Eye (tissue), 1 donor: ENCODE data around the gene CARMIL1.

ENCODE experiments used
- DNase-seq: peaks from one replicate; pipeline ENCODE4 v3.0.0-alpha.2; 2015

CARMIL1 gene

DNA sequence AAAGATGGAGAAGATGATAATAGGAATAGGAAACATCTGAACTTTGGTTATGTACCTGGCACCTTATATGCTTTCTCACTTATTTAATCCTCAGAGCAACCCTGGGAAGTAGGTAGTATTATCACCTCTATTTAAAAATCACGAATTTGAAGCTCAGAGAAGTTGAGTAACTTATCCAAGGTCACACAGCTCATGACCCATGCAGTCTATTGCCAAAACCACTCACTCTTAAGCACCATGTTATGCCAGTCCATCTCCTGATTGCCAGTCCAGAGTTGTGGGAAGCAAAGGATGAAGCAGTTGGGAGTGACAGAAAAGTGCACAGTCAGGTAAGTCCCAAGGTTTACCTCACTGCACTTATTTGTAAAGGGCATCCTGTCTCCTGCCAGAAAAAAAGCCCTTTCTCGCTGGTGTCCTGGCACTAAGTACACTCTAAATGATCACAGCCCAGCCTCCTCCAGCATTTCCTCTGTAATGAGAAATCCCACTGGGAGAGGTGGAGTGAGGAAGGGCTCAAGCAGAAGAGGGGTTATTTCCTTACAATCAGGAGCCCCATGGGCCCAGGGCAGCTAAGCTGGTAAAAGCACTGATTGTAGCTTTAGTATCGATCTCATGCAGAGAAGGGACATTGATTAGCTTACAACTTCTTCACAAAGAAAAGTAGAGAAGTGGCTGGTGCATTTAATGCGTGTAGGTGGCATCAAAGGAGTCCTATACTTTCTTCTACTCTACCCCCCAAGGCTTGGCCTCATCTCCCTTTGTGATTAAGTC, 351.5 kb downstream of the CARMIL1 start:
- peak; percentile 44 for DNase-seq

DNA sequence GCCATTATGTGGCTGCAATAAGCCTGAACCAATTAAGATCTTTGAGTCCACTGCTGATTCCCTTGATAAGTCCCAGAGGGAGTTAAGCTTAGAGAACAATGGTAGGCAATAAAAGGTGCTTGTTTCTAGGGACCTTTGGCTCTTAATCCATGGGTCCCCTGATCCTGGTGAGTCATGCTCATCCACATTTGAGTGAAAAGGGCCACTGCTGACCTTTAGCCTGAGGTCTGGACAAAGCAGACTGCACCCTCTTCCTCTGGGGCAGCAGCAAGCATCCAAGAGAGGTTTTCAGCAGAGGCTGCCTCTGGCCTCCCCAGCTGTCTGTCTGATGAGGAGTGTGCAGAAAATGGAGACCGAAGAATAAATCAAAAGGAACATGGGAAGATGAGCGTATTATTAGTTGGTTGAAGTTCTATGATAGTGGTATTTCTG, 356.7 kb downstream of the CARMIL1 start:
- DNase-seq, result no peak

DNA sequence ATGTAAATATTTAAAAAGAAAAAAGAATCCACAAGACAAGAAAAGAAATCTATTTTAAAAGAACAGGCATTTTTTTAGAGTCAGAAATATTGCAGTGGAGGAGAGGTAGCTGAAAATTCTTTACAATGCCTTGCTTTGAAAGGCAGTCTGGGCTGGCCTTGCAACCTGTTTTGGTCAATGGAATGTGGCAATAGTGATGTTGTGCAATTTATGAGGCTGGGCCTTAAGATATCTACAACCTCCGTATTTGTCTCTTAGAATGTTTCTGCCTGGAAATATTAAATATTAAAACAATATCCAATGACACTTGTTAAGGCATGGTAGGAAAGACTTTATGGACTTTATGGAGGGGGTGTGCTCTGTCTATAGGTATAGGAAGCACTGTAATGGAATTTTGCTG, 358.0 kb downstream of the CARMIL1 start:
- DNase-seq, result no peak

DNA sequence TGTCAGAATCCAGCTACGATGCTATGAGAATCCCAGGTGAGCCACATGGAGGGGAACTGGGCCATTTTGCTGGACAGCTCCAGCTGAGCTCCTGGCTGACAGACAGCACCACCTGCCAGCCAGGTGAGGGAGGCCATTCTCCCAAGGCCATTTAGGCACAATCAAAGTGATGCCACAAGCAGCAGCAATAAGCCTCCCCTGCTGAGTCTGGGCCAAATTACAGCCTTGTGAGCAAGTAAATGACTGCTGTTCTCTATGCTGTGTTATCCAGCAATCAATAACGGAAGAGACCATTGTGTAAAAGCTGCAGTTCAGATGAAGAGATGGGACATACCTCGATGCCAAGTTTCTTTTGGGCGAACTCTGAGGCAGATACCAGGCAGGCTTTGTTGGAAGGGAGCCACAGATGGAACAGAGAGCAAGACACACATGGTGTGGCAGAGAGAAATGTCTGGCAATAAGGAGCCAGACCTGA, 358.8 kb downstream of the CARMIL1 start:
- peak; percentile 41 for DNase-seq

DNA sequence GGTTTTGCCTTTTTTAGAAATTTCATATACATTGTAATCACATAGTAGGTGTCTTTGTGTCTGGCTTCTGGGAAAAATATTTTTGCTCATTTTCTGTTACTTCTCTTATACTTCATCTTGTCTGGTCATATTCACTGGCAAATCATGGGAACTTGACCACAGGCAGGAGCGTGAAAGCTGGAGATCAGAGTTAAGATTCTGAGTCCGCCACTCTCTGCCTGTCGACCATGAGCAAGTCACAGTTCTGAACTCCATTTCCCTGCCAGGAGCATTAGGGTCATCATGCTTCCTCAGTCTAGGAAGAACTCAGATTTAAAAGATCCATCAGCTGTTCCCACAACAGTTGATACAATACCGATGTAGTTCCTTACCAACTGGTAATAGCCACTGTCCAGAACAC, 360.5 kb downstream of the CARMIL1 start:
- DNase-seq, result no peak

DNA sequence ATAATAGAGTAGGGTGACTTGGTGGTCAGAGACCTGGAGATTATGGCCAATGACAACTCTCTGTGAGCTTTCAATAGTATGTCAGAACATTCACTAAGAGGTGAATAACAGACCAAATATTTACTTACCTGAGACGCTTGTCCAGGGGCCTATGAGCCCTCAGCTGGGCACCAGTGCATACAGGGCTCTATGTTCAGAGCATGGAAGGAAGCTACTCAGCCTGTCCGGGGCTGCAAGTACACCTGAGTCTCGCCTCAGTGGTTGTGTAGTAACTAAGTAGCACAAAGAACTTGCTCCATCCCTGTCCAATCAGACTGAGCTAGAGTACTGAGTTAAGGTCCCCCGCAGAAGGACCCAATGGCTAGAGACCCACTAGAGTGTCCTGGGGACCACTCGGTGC, 361.3 kb downstream of the CARMIL1 start:
- no peak for DNase-seq

DNA sequence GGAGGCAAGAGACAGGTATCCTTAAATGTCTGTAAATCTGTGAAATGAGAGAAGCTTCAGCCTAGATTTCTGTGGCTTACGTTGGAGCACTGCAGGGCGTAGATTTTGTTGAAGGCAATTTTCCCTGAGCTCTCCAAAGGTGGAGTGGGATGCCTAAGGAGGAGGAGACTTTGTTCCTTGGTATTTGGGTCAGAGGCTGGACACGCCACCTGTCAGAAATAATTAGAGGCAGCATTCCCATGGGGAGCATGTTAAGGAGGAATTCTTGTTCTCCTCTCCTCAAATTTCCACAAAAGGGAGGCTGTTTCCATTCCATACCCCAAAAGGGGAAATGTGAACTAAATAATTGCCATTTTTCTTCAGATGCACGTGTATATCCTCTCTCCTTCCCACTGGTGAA, 361.7 kb downstream of the CARMIL1 start:
- DNase-seq, result peak; percentile 52

DNA sequence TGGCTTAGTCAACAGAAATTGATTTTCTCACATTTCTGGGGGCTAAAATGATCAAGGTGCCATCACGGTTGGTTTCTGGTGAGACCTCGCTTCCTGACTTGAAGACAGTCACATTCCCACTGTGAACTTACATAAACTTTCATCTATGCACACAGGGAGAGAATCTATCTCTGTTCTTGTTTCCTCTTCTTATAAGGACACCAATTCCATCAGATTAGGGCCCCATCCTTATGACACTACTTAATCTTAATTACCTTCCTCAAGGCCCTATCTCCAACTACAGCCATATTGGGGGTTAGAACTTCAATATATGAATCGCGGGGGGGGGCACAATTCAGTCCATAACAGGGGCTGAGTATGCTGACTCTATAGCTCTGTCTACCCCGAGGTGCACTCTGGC, 362.2 kb downstream of the CARMIL1 start:
- DNase-seq, result no peak

DNA sequence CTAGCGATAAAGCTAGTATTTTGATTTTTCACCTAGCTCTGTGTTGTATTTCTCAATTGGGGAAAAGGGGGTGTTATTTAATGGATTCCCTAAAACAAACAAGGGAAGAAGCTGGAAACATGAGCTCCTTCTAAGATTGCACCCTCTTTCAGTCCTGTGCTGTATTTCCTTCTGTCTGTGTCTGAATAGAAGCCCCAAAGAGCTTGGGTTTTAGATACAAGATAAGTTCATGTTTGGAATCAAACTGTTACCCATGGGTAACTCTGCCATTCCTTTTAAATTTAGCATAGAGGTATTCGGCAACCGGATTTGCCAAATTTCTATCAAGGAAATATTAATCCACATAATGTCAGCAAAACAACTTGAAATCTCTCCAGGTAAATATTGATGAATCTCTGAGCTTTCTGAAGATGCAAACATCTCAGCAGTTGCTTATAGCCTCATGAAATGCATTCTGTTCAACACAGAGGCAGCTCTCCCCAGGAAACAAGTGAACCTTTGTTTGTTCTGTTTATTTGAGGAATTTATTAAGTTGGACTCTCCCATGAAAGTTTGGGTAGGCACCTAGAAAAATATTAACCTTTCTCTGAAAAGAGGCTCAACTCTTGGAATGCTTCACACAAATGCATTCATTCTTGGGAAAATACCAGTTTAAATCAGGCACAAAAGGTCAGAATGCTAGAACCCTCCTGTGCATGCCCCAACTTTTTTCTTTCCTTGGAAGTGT, 362.9 kb downstream of the CARMIL1 start:
- DNase-seq, result no peak

DNA sequence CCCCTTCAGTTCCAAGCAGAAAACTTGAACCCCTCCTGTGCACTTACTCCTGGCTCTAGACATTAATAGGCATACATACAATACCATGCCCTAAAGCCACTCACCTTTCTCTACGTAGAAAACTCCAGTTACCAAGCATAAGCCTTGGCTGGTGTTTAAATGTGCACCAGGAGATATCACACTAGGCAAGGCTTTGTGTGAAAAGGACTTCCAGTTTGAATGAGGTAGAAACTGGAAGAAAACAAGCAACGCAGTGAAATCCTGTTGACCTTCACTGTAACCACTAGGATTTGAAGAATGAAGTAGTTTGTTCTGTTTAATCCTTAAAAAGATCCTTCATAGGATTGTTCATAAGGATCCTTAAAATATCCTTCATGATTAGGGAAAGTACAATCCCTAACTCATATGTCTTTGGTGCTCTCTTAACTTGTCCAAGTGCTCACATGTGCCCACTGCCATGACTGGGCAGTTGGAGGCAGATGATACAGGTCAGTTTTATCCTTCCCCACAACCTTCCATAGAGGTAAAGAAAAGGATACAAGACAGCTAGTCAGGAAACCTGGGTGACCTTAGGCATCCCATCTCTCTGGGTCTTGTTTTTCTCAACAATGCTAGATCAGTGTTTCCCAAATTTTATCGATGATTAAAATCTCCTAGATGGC, 363.6 kb downstream of the CARMIL1 start:
- no peak for DNase-seq

DNA sequence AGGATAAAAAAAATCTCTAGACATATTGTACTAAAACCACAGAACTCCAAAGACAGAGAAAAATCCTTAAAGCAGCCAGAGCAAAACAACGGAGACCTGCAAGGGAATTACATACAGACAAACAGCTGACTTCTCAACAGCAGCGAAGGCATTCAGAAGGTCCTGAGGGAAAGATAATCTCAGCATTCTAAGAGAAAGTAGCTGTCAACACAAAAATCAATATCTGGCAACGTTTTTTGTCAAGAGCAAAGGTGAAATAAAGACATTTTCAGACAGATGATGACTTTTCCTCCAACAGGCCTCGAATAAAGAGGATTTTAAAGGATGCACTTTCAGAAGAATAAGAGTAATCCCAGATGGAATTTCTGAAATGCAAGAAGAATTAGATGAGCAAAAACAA, 366.7 kb downstream of the CARMIL1 start:
- DNase-seq, result no peak

DNA sequence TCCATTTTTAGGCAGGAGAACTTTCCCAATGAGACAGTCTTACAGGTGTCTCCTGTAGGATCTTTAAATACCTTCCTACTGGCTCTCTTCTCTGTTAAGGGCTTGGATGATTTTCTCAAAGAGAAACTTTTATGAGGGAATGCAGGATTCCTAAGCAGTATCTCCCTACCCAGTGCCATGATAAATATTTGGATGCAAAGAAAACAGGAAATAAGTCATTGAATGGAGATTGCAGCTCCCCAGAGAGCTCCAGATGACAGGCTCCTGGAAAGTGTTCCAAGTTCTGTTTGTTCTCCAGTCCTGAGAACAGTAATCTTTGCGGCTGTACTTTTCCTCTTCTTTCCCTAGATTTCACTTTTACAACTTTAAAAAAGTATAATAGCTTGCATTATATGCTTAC, 370.4 kb downstream of the CARMIL1 start:
- DNase-seq, result no peak

DNA sequence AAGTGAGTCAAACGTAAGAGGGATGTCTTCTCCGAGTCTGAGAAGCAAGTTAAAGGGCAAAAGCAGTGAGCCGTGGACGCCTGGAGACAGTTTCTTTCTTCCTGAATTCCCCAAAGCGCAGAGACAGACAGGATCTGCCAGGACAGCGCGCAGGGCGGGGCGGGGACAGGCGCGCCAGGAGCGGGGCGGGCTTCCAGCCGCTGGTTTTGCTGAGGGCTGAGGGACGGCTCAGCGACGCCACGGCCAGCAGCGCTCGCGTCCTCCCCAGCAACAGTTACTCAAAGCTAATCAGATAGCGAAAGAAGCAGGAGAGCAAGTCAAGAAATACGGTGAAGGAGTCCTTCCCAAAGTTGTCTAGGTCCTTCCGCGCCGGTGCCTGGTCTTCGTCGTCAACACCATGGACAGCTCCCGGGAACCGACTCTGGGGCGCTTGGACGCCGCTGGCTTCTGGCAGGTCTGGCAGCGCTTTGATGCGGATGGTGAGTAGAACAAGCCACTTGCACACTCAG, 372.9 kb downstream of the CARMIL1 start, which contains the start of gene SCGN:
Gene SCGN, plus strand, starts transcription at position 209 of the 509 bp plus-strand sequence. Its CDS starts 189 bp downstream, at position 398.
- peak; percentile 90 for DNase-seq

DNA sequence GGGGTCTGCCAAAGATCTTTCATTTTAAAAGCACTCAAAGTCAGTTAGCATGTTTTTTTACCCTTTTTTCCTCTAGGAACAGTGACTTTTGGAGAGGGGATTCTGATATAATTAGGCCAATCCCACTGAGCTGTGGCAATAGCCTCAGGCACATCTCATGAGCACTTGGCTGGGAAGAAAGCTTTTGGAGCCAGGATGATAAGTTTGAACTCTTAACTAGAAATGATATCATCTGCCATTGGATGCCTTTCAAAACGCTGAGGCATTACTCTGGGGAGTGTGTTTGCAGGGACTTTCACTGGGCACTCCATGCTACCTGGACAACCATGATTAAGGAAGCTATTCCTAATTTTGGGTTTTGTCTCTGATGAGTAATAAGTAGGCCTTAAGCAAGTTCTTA, 376.5 kb downstream of the CARMIL1 start:
- DNase-seq, result no peak

DNA sequence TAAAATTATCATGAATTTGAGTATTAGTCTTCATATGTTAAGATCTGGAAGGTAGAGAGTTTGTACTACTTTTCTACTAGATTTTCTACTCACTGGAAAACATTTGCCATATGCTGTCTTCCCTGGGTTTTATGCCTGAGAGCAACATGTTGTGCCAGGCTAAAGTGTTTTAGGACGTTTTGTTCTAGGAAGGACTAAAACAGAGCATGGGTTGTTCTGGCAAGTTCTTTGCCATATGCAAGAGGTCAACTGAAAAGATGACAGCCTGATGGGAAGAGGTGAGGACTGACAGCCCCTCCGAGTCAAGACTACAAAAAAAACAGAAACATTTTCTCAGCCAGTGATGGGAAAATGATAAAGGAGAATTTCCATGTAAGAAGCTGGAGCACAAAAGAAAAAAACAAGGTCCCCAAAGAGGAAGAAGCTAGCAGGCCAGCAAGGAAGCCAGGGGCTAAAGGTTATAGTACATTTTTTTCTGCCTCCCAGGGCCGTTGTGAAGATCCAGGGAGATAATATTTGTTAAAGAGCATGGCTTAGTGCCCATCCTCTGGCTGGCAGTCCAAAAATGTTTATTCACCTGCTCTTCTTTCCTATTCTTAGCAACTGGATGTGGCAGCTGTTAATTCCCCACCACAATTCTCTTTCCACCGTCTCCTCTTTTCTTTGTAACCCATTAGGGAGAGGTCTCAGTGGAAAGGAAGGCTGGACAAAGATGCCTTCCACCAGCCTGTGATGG, 380.6 kb downstream of the CARMIL1 start:
- DNase-seq, result no peak

DNA sequence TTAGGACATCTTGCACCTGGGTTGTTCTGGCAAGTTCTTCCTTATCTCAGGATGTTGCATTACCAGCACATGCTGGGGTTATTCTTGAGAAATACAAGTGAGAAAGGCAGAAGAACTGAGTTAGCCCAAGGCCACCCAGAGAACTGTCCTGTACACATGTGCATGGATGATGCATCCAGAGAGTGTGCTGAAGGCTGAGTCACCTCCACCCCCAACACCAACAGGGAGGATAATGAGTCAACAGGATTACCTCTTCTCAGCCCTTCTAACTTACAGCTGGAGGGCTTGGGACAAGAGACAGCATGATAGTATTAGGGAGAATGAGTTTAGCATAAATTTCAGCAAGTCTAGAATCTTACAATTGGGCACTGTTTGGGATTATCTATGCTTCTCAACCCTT, 381.3 kb downstream of the CARMIL1 start:
- DNase-seq, result no peak

DNA sequence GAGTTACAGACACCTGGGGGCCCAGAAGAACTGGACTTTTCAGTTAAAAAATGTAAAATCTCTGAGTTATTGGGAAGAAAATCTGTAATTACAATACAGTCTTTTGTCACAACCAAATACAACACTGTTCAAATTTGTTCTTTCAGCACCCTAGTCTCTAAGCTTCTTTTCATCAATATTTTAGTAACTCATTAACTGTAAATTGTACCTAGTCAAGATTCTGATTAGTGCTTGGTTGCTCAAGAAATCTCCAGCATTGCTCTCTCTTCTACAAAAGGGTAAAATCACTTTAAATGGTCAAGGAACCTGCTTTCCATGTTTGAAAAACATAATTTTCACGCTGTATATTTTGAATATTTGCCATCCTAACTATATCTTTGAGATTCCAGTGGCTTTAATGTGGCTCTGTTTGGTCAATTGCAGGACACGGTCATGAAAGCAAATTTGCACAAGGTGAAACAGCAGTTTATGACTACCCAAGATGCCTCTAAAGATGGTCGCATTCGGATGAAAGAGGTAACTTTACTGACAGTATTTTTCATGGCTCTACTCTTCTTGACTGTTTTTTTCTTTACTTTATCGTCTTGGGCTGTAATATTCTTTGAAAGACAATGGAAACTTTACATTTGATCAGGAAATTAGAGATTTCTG, 382.1 kb downstream of the CARMIL1 start:
- DNase-seq, result no peak

DNA sequence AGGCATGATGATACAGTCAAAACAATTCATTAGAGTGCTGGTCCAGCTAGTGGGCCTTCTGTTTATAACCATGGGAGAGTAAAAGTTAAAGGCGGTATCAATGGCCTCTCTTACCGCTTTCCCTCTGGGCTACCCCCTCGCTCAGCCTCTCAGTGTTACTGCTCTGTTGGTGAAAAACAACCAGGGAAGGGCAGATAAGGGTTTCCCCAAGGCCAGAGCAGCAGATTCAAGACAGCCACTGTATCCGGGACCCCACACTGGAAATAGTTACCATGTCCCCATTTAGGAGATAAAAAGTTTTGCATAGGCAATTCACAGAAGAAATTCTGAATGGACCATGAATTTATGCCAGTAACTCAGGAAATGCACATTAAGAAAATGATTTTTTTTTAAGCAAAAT, 386.3 kb downstream of the CARMIL1 start:
- DNase-seq, result no peak

DNA sequence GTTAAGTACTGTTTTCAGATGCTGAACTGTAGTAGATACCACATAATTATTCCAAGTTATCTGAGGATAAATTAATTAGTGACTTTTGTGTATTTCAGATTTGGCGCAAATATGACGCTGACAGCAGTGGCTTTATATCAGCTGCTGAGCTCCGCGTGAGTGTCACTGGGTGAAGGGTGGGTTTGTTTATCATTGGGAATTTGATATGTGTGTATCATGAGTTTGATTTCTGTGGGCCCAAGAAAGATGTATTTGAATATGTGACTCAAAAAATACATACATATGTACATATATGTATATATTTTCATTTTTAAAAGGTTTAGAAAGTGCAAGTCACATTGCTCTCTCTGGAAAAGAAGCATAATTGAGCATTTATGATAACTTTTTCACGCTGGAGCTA, 390.2 kb downstream of the CARMIL1 start:
- DNase-seq, result no peak
